Naive B cell (primary cell): ENCODE data around the gene ZWILCH. TPM values are rescaled to one million over a fixed set of nuclear protein-coding genes. Genes with fewer than 3 reads are reported as not detected.
A peak's percentile ranks its signal among the peaks of the same experiment; 100 is the strongest.

Experiments used
- ATAC-seq, 2 donors: fragments of 150-1000 bp; cut with Tn5 transposase; 2 replicates each; pipeline ENCODE4 v1.10.0; 2021; ENCODE audit warnings: low read depth in 2 of 2, mild to moderate bottlenecking in 2 of 2, moderate library complexity in 2 of 2
- DNase-seq: peaks from one replicate; pipeline ENCODE4 v3.0.0; 2022
- H3K27ac Mint-ChIP-seq, 6 donors: one replicate each; pipeline ENCODE4 v1.8.0; 2020 to 2022; ENCODE audit warnings: mild to moderate bottlenecking in 6 of 6, mixed read lengths in 6 of 6, moderate library complexity in 5 of 6, inconsistent platforms in 2 of 6
- H3K27me3 Mint-ChIP-seq, 3 donors: one replicate each; pipeline ENCODE4 v1.8.0; 2021 to 2022; ENCODE audit warnings: mixed read lengths in 3 of 3, mild to moderate bottlenecking in 1 of 3
- H3K36me3 Mint-ChIP-seq, 2 donors: one replicate each; pipeline ENCODE4 v1.8.0; 2020 to 2022; ENCODE audit warnings: mixed read lengths in 2 of 2, inconsistent platforms in 1 of 2, mild to moderate bottlenecking in 1 of 2
- H3K4me1 Mint-ChIP-seq, 3 donors: one replicate each; pipeline ENCODE4 v1.8.0; 2020 to 2022; ENCODE audit warnings: mixed read lengths in 3 of 3, inconsistent platforms in 1 of 3, mild to moderate bottlenecking in 1 of 3, moderate library complexity in 1 of 3
- H3K4me3 Mint-ChIP-seq, 8 donors: one replicate each; pipeline ENCODE4 v1.8.0; 2020 to 2022; ENCODE audit warnings: mild to moderate bottlenecking in 8 of 8, mixed read lengths in 8 of 8, moderate library complexity in 8 of 8, inconsistent platforms in 2 of 8
- H3K9me3 Mint-ChIP-seq, 7 donors: one replicate each; pipeline ENCODE4 v1.8.0; 2020 to 2022; ENCODE audit warnings: mixed read lengths in 7 of 7, mild to moderate bottlenecking in 5 of 7, inconsistent platforms in 2 of 7, moderate library complexity in 1 of 7
- polyA plus RNA-seq, 6 donors: library from polyadenylated mRNA; unstranded; fragments of 300-500 nt; fragmentation: Illumina TruSeq; gene quantifications; one replicate each; pipeline ENCODE4 v1.2.3, GENCODE V29; 2021; ENCODE audit warnings: low read depth in 6 of 6

ZWILCH gene
- polyA plus RNA-seq, 6 donors from 2014 or later: 3.9 to 15.9 (median 10.1) TPM

- H3K9me3 Mint-ChIP-seq: no peaks in the 10 kb centered on the region
- H3K27me3 Mint-ChIP-seq: no peaks in the 10 kb centered on the region
- H3K4me3 Mint-ChIP-seq: no peak overlapping the region
- ATAC-seq (no peak), DNase-seq (no peak)
- no peaks in the 10 kb centered on the region for H3K4me1 Mint-ChIP-seq
- H3K27ac Mint-ChIP-seq: no peak overlapping the region
- peaks cover 7 to 17% of the 10 kb centered on the region in 2 donors for H3K36me3 Mint-ChIP-seq
Observed at GRCh38 chr15:66515901-66516322, 10.8 kb downstream of the ZWILCH start.

GRCh38 chr15:66523926-66524325, 18.8 kb downstream of the ZWILCH start:
- no peaks in the 10 kb centered on the region for H3K9me3 Mint-ChIP-seq
- H3K27ac Mint-ChIP-seq: peak overlapping the region in 1 of 6 donors; percentile 66
- ATAC-seq: no peak
- H3K4me1 Mint-ChIP-seq: no peaks in the 10 kb centered on the region
- H3K4me3 Mint-ChIP-seq: no peak overlapping the region
- DNase-seq: no peak
- peaks cover 16 to 26% of the 10 kb centered on the region in 2 donors for H3K36me3 Mint-ChIP-seq
- no peaks in the 10 kb centered on the region for H3K27me3 Mint-ChIP-seq

GRCh38 chr15:66524838-66525237, 19.7 kb downstream of the ZWILCH start:
- ATAC-seq (no peak), DNase-seq (no peak)
- no peaks in the 10 kb centered on the region for H3K9me3 Mint-ChIP-seq
- peaks cover 22 to 32% of the 10 kb centered on the region in 2 donors for H3K36me3 Mint-ChIP-seq
- no peaks in the 10 kb centered on the region for H3K27me3 Mint-ChIP-seq
- H3K27ac Mint-ChIP-seq: no peak overlapping the region
- peak overlapping the region in 1 of 8 donors; percentile 5 for H3K4me3 Mint-ChIP-seq
- H3K4me1 Mint-ChIP-seq: no peaks in the 10 kb centered on the region

GRCh38 chr15:66535056-66535455, 29.9 kb downstream of the ZWILCH start:
- Mint-ChIP-seq H3K27me3 (no peaks in the 10 kb centered on the region), H3K4me1 (no peaks in the 10 kb centered on the region), H3K27ac (no peak overlapping the region), H3K9me3 (no peaks in the 10 kb centered on the region), H3K36me3 (peaks cover 16 to 17% of the 10 kb centered on the region in 2 donors), H3K4me3 (no peak overlapping the region)
- DNase-seq: no peak
- no peak for ATAC-seq

GRCh38 chr15:66542896-66543295, 37.8 kb downstream of the ZWILCH start:
- no peak for DNase-seq
- Mint-ChIP-seq H3K27ac (no peak overlapping the region), H3K36me3 (peaks cover 16 to 19% of the 10 kb centered on the region in 2 donors), H3K4me1 (no peaks in the 10 kb centered on the region), H3K27me3 (no peaks in the 10 kb centered on the region), H3K9me3 (no peaks in the 10 kb centered on the region), H3K4me3 (no peak overlapping the region)
- ATAC-seq: no peak

GRCh38 chr15:66545255-66545654, 40.1 kb downstream of the ZWILCH start:
- ATAC-seq: no peak

GRCh38 chr15:66555685-66556084, 50.6 kb downstream of the ZWILCH start:
- Mint-ChIP-seq H3K27ac (no peak overlapping the region), H3K4me1 (no peaks in the 10 kb centered on the region), H3K27me3 (no peaks in the 10 kb centered on the region), H3K4me3 (no peak overlapping the region), H3K36me3 (peaks cover 0 to 6% of the 10 kb centered on the region in 2 donors), H3K9me3 (peaks cover 0 to 8% (median 5%) of the 10 kb centered on the region in 7 donors)
- DNase-seq: no peak
- no peak for ATAC-seq

More at GRCh38 chr15:66545255-66545654, 40.1 kb downstream of the ZWILCH start:
- Mint-ChIP-seq H3K27ac (no peak overlapping the region), H3K36me3 (peaks cover 0 to 11% of the 10 kb centered on the region in 2 donors), H3K4me3 (no peak overlapping the region), H3K27me3 (no peaks in the 10 kb centered on the region), H3K4me1 (no peaks in the 10 kb centered on the region), H3K9me3 (no peaks in the 10 kb centered on the region)
- no peak for DNase-seq

GRCh38 chr15:66558271-66558670, 53.1 kb downstream of the ZWILCH start:
- Mint-ChIP-seq H3K27ac (no peak overlapping the region), H3K9me3 (peaks cover 0 to 8% (median 5%) of the 10 kb centered on the region in 7 donors), H3K4me1 (no peaks in the 10 kb centered on the region), H3K27me3 (no peaks in the 10 kb centered on the region), H3K4me3 (no peak overlapping the region), H3K36me3 (peaks cover 0 to 6% of the 10 kb centered on the region in 2 donors)
- ATAC-seq (no peak), DNase-seq (no peak)

- Mint-ChIP-seq H3K9me3 (peaks cover 0 to under 1% (median 0%) of the 10 kb centered on the region in 7 donors), H3K36me3 (no peaks in the 10 kb centered on the region), H3K27me3 (no peaks in the 10 kb centered on the region), H3K4me1 (no peaks in the 10 kb centered on the region), H3K4me3 (no peak overlapping the region), H3K27ac (peak overlapping the region in 1 of 6 donors; percentile 17)
- no peak for ATAC-seq
- DNase-seq: no peak
Observed at GRCh38 chr15:66560856-66561525, 55.9 kb downstream of the ZWILCH start.

GRCh38 chr15:66563126-66563525, 58.0 kb downstream of the ZWILCH start:
- no peaks in the 10 kb centered on the region for H3K36me3 Mint-ChIP-seq
- ATAC-seq (no peak), DNase-seq (no peak)
- H3K9me3 Mint-ChIP-seq: no peaks in the 10 kb centered on the region
- no peak overlapping the region for H3K27ac Mint-ChIP-seq
- H3K4me3 Mint-ChIP-seq: no peak overlapping the region
- peaks cover 0 to 7% (median 0%) of the 10 kb centered on the region in 3 donors for H3K27me3 Mint-ChIP-seq
- peaks cover 9 to 10% (median 9%) of the 10 kb centered on the region in 3 donors for H3K4me1 Mint-ChIP-seq

GRCh38 chr15:66563566-66564110, 58.5 kb downstream of the ZWILCH start:
- Mint-ChIP-seq H3K36me3 (no peaks in the 10 kb centered on the region), H3K27ac (no peak overlapping the region), H3K4me3 (no peak overlapping the region), H3K27me3 (peaks cover 0 to 7% (median 0%) of the 10 kb centered on the region in 3 donors), H3K9me3 (no peaks in the 10 kb centered on the region), H3K4me1 (peaks cover 9 to 10% (median 9%) of the 10 kb centered on the region in 3 donors)
- ATAC-seq (no peak), DNase-seq (no peak)

GRCh38 chr15:66564136-66565041, 59.3 kb downstream of the ZWILCH start:
- Mint-ChIP-seq H3K4me1 (peaks cover 9 to 10% (median 9%) of the 10 kb centered on the region in 3 donors), H3K4me3 (no peak overlapping the region), H3K27ac (peak overlapping the region in 1 of 6 donors; percentile 80), H3K36me3 (no peaks in the 10 kb centered on the region), H3K9me3 (no peaks in the 10 kb centered on the region), H3K27me3 (peaks cover 0 to 7% (median 0%) of the 10 kb centered on the region in 3 donors)
- ATAC-seq: no peak
- DNase-seq: no peak

- Mint-ChIP-seq H3K27ac (peak overlapping the region in 1 of 6 donors; percentile 80), H3K4me3 (no peak overlapping the region), H3K9me3 (no peaks in the 10 kb centered on the region), H3K4me1 (peaks cover 9 to 10% (median 9%) of the 10 kb centered on the region in 3 donors), H3K36me3 (no peaks in the 10 kb centered on the region), H3K27me3 (peaks cover 0 to 7% (median 0%) of the 10 kb centered on the region in 3 donors)
- ATAC-seq: no peak
- DNase-seq: no peak
Observed at GRCh38 chr15:66565141-66565641, 60.1 kb downstream of the ZWILCH start.
